OCI-LY7 (cell line): ENCODE results near the gene CWC22.

Source experiments
- EZH2phosphoT487 ChIP-seq: fragments of 200-600 bp; sonication (generic); IDR thresholded peaks from 2 replicates; pipeline ENCODE4 v1.6.1; 2018; ENCODE audit warnings: low read depth, borderline replicate concordance, mild to moderate bottlenecking, mixed run types, antibody characterized with exemption, low read length, moderate library complexity, mixed read lengths
- TF ChIP-seq, protein P1 (sequence below): fragments of 200-600 bp; sonication (generic); conservative IDR thresholded peaks from 2 replicates; pipeline ENCODE4 v1.5.1; 2014; ENCODE audit warnings: mild to moderate bottlenecking, antibody characterized with exemption, low read length, moderate library complexity, mixed read lengths

DNA sequence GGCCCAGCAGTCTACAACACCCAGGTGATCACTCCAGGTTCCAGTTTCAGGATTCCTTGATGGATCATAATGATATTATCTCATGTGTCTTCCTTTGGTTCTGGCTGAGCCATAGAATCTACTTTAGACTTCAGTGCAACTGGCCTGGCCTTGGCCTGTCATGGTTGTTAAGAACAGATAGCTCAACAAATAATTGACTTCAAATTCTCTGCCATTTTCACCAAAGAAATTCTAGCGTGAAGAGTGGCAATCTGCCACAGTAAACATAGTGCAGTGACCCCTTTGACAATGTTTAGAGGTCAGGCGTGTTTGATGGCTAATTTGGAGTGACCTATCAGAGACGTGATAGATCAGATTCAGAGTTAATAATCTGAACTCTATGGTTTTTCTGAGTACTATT lies 95.5 kb downstream of the CWC22 start:
- TF ChIP-seq, protein P1, sequence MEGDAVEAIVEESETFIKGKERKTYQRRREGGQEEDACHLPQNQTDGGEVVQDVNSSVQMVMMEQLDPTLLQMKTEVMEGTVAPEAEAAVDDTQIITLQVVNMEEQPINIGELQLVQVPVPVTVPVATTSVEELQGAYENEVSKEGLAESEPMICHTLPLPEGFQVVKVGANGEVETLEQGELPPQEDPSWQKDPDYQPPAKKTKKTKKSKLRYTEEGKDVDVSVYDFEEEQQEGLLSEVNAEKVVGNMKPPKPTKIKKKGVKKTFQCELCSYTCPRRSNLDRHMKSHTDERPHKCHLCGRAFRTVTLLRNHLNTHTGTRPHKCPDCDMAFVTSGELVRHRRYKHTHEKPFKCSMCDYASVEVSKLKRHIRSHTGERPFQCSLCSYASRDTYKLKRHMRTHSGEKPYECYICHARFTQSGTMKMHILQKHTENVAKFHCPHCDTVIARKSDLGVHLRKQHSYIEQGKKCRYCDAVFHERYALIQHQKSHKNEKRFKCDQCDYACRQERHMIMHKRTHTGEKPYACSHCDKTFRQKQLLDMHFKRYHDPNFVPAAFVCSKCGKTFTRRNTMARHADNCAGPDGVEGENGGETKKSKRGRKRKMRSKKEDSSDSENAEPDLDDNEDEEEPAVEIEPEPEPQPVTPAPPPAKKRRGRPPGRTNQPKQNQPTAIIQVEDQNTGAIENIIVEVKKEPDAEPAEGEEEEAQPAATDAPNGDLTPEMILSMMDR, result no peak
- TF ChIP-seq EZH2phosphoT487, result no peak
